ENCODE measurements around the gene ALDH1L1. TPM values are rescaled to one million over a fixed set of nuclear protein-coding genes. Genes with fewer than 3 reads are reported as not detected.

ALDH1L1 gene
- total RNA-seq, 4 donors from 2014 or later: 125 to 176 (median 150) TPM

- TF ChIP-seq, protein P1, sequence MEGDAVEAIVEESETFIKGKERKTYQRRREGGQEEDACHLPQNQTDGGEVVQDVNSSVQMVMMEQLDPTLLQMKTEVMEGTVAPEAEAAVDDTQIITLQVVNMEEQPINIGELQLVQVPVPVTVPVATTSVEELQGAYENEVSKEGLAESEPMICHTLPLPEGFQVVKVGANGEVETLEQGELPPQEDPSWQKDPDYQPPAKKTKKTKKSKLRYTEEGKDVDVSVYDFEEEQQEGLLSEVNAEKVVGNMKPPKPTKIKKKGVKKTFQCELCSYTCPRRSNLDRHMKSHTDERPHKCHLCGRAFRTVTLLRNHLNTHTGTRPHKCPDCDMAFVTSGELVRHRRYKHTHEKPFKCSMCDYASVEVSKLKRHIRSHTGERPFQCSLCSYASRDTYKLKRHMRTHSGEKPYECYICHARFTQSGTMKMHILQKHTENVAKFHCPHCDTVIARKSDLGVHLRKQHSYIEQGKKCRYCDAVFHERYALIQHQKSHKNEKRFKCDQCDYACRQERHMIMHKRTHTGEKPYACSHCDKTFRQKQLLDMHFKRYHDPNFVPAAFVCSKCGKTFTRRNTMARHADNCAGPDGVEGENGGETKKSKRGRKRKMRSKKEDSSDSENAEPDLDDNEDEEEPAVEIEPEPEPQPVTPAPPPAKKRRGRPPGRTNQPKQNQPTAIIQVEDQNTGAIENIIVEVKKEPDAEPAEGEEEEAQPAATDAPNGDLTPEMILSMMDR (IDR thresholded peaks at IDR 0.05): no peak
- DNase-seq (ENCODE audit: low spot score): no peak
Observed at GRCh38 chr3:126184465-126185000, 4.1 kb upstream of the ALDH1L1 start.

DNA sequence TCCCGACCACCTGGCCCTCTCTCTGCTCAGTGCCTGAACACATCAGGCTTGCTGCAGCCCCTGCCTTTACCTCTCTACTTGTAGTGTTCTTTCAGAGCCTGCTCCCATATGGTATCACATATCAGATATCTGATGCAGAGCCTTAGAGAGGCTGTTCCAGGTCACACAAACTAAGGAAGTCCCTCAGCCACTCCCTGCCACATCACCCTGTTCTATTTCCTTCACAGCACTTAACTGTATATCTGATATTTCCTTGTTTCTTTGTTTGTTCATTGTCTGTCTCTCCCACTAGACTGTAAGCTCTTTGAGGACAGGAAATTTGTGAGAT is 976 bp upstream of the ALDH1L1 start:
- DNase-seq (ENCODE audit: low spot score): no peak
- no peak for ATAC-seq (ENCODE audit: low FRiP score)
- TF ChIP-seq, protein P1 (IDR thresholded peaks at IDR 0.05): no peak

More at GRCh38 chr3:126184465-126185000, 4.1 kb upstream of the ALDH1L1 start:
- ATAC-seq (ENCODE audit: low FRiP score): no peak

DNA sequence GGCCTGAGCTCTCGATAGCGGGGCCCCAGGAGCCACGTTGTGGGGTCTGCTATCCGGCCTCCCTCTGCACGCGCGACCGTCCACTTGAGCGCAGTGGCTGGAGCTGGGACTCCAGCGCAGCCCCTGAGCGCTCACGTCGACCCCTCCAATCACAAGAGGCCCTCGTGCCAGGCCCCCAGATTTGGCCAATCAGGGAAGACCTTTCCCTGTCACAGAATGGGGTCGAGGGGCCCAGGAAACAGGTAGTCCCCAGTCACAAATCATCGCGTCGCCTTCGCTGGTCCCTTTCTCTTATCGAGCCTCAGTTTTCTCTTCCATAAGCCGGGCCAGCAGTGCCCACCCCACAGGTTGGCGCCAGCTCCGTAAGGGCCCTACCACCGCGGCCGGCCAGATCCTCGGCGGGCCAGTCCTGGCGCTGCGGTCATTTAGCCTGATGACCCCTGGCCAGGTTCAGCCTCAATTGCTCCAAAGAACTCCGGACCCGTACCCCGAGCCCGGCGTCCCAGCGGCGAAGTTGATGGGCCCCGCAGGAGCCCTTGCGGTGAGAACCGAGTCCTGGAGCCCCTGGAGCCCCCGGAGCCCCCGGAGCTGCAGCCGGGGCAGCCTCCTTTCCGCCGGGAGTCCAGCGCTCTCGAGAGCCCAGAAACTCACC is 435 bp downstream of the ALDH1L1 start:
- TF ChIP-seq, protein P1 (IDR thresholded peaks at IDR 0.05): no peak
- no peak for DNase-seq (ENCODE audit: low spot score)
- peak; percentile 65 for ATAC-seq (ENCODE audit: low FRiP score)

DNA sequence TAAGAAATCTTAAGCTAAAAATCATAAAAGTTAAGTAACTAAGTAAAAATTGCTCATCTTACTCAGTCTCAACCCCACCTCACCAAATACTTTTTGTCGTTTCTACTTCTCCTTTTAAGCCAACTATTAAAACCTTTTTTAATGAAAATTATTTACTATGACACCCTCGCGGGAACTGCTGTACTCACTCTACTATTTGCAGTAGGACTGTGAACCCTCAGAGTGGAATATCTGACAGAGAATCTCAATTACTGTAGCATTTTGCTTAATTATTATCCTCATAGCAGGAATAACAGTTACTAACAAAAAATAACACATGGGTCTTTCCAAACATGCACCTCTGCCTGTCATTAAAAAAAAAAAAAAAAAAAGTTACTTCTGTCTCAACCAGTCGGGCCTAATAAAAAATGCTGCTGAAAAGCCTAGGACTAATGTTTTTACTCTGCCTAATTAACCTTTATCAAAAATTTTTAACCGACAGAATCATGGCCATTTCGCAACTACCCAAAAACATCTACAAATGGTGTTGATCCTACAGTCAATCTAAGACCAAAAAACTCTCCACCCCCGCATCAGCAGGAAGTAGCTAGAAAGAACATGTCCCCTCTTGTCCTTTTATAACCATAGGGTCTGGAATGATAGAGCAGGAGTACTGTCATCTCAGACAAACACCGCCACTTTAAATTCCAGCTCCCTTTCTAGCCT is 10.2 kb downstream of the ALDH1L1 start:
- ATAC-seq (ENCODE audit: low FRiP score): no peak

DNA sequence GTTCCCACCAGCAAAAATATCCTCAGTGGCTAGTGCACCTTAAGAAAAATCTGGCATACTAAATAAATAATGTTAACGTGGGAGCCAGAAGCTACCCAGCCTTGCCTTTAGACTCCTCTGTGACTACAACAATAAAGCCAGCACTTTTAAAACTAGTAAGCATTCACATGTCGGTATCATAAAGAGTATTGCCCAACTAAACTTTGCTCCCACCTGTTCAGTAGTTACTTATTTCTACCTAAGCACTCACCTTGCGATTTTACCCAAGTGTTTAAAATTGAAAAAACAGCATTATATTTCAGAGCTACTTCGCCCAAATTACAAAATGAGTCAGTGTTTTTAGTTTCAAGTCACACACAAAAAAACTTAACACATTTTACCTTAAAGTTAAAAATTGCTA is 12.8 kb downstream of the ALDH1L1 start:
- ATAC-seq (ENCODE audit: low FRiP score) (no peak), DNase-seq (ENCODE audit: low spot score) (no peak)
- TF ChIP-seq, protein P1 (IDR thresholded peaks at IDR 0.05): no peak

More for the DNA sequence above, 10.2 kb downstream of the ALDH1L1 start:
- TF ChIP-seq, protein P1 (IDR thresholded peaks at IDR 0.05): no peak
- no peak for DNase-seq (ENCODE audit: low spot score)

- TF ChIP-seq, protein P1 (IDR thresholded peaks at IDR 0.05): no peak
- DNase-seq (ENCODE audit: low spot score) (no peak), ATAC-seq (ENCODE audit: low FRiP score) (no peak)
Observed at GRCh38 chr3:126166009-126166408, 14.4 kb downstream of the ALDH1L1 start.
